NCI-H2081 treated with DMSO at 0.1 percent for 48 hours (cell line): ENCODE measurements around the gene OTX1.

Experiments
- DNase-seq: peaks from one replicate; lab custom pipeline; 2025; lab: John Stamatoyannopoulos, UW

The OTX1 gene

GRCh38 chr2:63047321-63048279, 3.0 kb upstream of the OTX1 start:
- no peak for DNase-seq

- no peak for DNase-seq
Measured at GRCh38 chr2:63048367-63049171, 2.1 kb upstream of the OTX1 start.

DNA sequence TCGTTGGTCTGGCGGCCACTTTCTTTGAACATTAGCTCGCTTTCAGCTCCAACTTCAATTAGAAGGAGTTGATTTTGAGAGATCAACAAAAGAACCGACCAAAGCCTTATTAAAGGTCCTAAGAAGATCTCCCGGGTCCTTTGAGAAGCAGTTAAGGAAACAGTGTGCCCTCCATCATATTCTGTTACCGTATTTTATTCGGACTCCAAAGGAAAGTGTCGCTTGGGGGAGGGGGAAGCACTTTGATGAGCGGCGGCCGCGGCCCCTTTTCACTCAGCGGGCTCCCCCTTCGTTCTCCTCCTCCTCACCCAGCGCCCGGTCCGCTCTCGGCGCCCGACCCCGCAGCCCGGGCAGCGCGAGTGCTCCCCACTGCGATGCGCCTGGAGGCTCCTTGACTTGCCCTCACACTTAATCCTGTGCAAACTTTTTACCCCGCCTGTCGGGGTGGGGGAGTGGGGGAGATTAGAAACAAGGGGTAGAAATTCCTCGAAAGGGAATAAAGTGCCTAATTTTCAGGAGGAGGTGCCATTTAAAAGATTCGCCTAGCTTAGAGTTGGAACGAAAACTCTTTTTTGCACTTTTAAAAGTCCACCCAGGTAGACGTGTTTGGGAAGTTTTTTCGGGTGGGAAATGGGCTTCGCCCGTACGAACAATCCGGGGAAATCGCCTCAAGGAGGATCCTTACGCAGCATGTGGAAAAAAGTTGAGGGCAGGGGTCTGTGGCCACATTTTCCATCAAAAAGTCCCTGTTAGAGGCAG, 1.2 kb upstream of the OTX1 start:
- no peak for DNase-seq

- no peak for DNase-seq
Measured at GRCh38 chr2:63049970-63050333, 678 bp upstream of the OTX1 start.

DNA sequence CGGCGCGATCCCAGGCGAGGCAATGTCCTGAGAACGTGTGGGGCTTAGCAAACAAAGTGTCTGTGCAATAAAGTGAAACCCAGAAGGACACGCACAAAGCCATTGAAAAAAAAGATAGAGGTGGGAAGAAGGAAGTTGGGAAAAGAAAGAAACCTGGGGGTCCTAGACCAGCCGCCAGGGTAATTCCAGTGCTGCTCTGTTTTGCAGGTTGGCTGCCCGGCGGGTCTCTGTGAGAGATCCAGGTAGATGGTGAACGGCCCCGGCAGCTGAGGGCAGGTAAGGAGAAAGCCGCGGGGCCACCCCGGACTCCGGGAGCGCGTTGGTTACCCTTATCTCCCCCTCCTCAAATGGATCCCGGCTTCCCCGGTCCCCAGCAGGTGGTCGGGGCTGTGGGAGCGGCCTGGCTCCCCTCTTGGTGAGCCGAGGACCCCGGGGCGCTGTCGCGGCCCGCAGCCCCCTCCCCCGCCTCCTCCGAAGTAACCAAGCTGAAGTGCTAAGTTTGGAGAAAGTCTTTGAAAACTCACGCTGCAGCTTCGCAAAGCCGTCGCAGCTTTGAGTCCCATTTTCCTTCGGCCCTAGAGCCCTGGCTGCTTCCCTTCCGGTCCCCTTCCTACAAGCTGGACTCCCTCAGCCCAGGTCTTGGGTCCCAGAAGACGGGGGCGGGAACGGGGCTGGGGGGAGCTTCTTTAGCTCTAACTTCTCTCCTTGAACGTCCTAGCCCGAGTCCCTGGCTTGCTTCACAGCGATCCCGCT, 588 bp downstream of the OTX1 start:
- no peak for DNase-seq

- no peak for DNase-seq
Measured at GRCh38 chr2:63051795-63052333, 1.2 kb downstream of the OTX1 start.

GRCh38 chr2:63052411-63053080, 1.9 kb downstream of the OTX1 start:
- DNase-seq, result no peak

DNA sequence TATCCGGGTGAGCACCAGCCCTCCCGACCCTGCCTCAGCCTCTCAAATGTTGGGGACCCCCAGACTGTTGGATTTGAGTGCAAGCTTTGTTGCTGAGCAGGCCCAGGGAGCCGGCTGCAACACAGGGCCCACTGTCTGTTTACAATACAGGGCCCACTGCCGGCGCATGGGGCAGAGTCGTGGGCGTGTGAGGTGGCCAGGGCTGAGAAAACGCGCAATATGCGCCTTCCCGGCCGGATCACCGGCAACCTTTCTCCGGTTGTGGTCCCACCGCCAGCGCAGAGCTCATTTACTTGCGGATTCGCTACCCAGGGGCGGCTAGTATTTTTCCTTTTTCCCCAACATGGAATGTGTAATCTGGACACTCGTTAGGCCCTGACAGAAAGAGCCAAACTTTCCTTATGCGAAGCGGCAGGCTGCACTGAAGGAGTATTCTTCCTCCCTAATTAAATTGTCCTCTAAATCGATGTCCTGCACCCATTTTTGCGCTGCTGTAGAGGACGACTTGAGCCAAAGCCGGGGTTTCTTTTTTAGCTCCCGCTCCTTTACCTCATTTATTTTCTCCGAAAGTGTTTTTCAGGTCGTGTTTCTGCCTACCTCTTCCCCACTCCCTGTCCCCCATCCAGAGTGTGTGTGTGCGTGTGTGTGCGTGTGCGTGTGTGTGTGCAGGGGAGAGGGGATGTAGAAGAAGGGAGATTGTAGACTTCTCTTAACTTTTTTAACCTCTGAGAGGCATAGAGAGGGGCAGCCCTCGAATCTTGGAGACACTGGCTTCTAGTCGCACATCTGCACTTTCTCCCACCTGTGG, 2.7 kb downstream of the OTX1 start:
- no peak for DNase-seq

DNA sequence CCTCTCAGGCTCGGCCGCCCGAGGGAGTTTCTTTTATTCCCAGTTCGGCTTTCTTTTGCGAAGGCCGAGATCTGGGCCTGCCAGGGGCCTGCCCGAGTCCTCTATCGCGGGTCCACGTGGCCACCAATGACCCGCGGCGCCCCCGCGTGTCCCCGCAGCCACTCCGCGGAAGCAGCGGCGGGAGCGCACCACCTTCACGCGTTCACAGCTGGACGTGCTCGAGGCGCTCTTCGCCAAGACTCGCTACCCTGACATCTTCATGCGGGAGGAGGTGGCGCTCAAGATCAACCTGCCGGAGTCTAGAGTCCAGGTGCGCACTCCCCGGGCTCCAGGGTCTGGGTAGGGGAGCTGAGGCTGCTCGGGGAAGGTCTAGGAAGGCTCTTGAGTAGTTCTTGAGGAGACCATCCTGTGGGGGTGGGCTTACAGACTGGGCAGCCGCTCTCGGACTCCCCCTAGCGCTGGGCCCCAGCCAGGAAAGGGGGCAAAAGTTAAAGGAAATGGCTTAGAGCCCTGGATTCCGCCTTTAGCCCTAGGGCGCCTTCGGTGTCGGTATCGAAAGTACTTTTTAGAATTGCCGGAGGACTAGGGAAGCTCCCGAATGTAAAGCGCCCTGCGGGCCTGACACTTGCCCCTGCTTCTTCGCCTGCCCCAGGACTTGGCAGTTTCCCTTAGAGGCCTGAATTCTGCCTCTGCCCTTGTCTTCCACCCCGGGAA, 3.4 kb downstream of the OTX1 start:
- no peak for DNase-seq

GRCh38 chr2:63054841-63055225, 4.2 kb downstream of the OTX1 start:
- DNase-seq, result no peak

DNA sequence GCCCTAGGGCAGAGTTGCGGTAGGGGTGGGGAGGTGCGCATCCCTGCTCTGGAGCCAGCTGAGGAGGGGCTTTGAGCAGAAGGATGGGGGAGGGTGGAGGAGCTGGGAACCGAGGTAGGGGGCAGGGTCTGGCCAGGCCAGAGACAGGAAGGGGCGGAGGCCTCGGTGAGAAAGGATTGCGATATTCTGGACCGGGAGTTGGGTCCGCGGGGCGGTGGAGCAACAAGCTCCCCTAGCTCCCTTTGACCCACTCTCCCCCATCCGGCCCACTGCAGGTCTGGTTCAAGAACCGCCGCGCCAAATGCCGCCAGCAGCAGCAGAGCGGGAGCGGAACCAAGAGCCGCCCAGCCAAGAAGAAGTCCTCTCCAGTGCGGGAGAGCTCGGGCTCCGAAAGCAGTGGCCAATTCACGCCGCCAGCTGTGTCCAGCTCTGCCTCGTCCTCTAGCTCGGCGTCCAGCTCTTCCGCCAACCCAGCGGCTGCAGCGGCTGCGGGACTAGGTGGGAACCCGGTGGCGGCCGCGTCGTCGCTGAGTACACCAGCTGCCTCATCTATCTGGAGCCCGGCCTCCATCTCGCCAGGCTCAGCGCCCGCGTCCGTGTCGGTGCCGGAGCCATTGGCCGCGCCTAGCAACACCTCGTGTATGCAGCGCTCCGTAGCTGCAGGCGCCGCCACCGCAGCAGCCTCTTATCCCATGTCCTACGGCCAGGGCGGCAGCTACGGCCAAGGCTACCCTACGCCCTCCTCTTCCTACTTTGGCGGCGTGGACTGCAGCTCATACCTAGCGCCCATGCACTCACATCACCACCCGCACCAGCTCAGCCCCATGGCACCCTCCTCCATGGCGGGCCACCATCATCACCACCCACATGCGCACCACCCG, 4.8 kb downstream of the OTX1 start:
- DNase-seq, result no peak

DNA sequence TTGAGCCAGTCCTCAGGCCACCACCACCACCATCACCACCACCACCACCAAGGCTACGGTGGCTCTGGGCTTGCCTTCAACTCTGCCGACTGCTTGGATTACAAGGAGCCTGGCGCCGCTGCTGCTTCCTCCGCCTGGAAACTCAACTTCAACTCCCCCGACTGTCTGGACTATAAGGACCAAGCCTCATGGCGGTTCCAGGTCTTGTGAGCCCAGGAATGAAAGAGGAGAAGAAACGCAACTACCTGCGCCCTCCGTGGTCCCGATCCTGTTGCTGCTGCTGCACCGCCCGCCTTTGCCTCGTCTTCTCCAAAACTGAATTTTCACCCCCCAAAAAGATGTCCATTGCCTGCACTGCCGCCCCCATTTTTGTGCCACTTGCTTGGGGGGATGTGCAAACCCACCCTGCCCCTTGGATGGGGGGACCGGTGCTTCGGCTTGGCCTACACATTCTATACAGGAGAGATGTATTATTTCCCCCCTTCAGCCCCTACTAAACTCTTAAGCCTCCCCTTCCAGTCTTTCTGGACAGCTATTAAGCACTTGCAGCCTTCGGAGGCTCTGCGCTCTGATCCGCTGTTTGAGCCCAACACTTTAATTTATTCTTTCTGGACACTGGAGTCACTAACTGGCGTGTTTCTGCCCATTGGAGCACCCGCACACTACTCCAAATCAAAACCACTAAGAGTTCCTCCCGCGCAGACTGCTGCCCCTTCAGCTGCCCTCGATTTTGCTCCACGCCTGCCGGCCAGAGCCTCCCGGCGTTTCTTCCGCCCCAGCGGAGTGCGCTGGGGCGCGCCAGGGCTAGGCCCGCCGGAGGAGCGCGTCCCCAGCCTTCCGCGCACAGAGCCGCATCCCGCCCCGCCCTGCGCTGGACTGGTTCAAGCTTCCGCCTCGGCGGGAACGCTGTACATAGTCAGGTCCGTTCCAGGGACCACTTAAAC, 5.7 kb downstream of the OTX1 start:
- no peak for DNase-seq

DNA sequence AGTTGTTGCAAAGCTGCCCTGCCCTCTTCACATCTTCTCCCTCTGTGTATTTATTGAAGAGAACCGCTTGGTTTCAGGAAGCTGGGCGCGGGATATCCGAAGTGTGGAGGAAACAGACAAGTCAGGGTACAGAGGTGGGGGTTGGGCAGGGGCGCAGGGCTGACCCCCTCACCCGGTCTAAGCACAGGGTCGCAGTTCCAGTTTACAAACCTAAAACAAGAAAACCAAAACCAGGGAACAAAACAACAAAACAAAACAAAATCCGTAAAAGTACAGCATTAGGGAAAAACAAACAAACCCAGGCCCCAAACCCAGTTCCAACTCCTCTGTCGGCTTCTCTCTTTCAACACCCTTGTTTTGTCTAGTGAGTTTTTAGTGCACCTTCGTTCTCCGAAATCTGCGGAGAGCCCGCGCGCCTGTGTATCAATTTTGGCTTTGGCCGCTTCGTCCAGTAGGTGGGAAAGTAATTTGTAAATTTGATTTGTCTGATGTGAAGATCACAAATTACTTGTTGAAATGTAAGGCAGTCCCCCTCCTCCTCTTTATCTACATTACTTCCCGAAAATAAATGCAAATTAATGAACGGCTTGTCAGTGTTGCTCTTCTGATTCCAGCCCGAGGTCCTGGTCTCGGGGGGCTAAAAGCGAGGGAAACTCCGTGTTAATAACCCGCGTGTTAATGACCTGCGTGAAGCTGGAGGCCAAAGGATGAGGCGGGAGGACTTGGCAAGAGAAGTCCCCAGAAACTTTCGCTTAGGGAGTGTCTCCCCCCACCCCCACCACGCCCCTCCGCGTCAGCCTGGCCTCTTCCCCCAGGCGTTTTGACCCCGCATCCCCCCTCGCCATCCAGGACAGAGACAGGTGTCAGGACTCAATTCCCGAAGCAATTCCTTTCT, 6.9 kb downstream of the OTX1 start:
- DNase-seq, result no peak

GRCh38 chr2:63058144-63058920, 7.7 kb downstream of the OTX1 start:
- no peak for DNase-seq
